ENCODE measurements around the gene ZNF30.
"Not testable (repeated sequence)": the region's sequence is repeated elsewhere in the genome, so short reads cannot be mapped to it uniquely, and the experiment has no call there.

ZNF30 gene

DNA sequence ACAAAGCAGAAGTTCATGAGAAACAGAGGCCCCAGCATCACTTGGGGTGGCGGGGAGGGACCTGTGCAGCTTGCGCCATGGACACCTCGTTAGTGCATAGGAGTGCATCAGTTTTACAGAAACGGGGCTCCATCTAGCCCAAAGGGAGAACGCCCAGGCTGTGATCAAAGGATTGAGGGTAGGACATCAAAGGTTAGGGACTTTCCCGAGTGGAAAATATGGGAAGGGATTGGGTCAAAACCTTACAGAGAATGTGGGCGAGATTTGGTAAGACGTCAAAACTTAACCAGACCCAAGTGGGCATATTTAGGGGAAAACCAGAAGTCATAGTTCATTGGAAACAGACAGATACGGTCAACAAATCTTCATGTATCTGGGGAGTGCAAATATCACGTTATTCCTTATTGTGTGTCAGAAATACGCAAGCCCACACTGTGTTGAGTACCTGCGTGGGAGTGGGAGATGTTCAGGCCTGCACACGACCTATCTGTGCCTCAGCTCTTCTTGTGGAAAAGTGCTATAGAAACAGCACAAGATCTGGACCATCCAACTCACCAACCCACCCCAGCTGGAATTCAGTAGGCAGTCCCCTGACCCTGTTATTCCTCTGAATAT is 64.0 kb downstream of the ZNF30 start:
- no peak for DNase-seq

DNA sequence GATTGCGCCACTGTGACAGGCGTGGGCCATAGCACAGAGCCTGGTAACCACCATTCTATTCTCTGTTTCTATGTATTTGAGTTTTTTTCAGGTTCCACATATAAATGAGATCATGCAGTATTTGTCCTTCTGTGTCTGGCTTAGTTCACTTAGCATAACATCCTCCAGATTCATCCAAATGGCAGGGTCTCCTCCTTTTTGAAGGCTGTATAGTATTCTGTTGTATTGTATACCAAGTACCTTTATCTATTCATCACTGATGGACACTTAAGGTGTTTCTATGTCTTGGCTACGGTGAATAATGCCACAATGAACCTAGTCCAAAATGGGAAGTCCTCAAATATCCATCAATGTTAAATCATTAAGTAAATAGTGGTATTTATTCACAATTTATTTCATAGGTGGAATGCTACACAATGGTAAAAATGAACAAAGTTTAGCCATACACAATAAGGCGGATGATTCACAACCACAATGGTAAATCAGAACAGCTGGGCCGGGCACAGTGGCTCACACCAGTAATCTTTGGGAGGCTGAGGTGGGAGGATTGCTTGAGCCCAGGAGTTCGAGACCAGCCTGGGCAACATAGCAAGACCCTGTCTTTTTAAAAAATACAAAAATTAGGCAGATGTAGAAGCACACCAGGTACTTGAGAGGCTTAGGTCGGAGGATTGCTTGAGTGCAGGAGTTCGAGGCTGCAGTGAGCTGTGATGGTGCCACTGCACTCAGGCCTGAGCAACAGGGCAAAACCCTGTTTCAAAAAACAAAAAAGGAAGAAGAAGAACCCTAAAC is 65.0 kb downstream of the ZNF30 start:
- no peak for DNase-seq

DNA sequence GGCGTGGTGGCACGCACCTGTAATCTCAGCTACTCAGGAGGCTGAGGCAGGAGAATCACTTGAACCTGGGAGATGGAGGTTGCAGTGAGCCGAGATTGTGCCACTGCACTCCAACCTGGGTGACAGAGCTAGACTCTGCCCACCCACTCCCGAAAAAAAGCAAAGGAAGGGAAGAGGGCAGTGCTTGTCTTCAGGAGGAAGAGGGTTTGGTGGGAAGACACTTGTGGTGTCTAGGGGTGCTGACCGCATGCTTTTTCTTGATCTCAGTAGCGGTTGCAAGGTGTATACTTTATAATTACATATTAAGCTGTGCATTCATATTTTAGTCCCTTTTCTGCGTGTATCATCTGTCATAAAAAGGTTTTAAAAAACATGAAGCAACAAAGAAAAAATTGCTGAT is 65.9 kb downstream of the ZNF30 start:
- not testable (repeated sequence) for DNase-seq

DNA sequence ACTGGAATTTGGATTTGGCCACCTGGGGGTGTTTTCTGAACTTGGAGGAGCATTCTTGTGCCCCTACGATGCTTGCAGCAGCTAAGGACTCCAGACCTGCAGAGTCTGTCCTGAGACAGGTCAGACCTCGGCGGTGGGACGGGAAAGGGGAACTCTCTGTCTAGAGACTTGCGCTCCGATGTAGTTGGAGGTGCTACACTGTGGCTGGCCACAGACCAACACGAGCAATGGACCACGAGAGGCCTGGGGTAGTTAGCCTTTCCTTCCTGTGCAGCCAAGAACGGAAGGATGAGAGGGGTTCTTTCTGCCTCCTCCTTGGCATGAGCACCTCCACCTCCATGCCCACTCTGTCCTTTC is 67.6 kb downstream of the ZNF30 start:
- no peak for DNase-seq

All from T1000 (cell line).